GM12878 (cell line): ENCODE data around the gene RBMS3.

Experiments used
- CHD1 ChIP-seq: IDR thresholded peaks from 2 replicates; pipeline ENCODE4 v1.6.1; 2012; ENCODE audit warnings: low read depth, low read length, improper control_type of control experiment
- CTCF ChIP-seq, 3 experiments: IDR thresholded peaks in 2 of 3; conservative IDR thresholded peaks in 1 of 3; 2 replicates each; pipeline ENCODE4 v1.5.1; 2011; ENCODE audit warnings: low read depth in 3 of 3, low read length in 3 of 3, mild to moderate bottlenecking in 3 of 3, control low read depth in 2 of 3, moderate library complexity in 2 of 3, inconsistent platforms in 1 of 3, mixed read lengths in 1 of 3; ENCODE audit not compliant: control insufficient read depth in 2 of 3, insufficient read depth in 1 of 3; ENCODE audit errors: extremely low read depth in 1 of 3
- YBX1 ChIP-seq: fragments of 450-650 bp; IDR thresholded peaks from 2 replicates; pipeline ENCODE4 v1.6.1; 2016; ENCODE audit warnings: antibody characterized with exemption
- ZBED1 ChIP-seq: IDR thresholded peaks from 2 replicates; pipeline ENCODE4 v1.6.1; 2016; ENCODE audit warnings: borderline replicate concordance
- ZNF217 ChIP-seq: fragments of 450-650 bp; IDR thresholded peaks from 2 replicates; pipeline ENCODE4 v1.6.1; 2017; ENCODE audit warnings: antibody characterized with exemption, mild to moderate bottlenecking

GRCh38 chr3:29241855-29242254, 39.0 kb upstream of the RBMS3 start:
- TF ChIP-seq YBX1 (no peak), ZNF217 (no peak), ZBED1 (no peak), CTCF (IDR thresholded peaks at IDR 0.05 in 2 of 3, conservative IDR thresholded peaks at IDR 0.05 in 1 of 3; ENCODE audit: control insufficient read depth in 2 of 3, extremely low read depth in 1 of 3, insufficient read depth in 1 of 3, low read depth in 3 of 3, low read length in 3 of 3) (no peak), CHD1 (no peak)
